NCI-H526 (cell line): Measurements from ENCODE around the gene CDC5L.
"Not testable (repeated sequence)": the region's sequence is repeated elsewhere in the genome, so short reads cannot be mapped to it uniquely, and the experiment has no call there.

ENCODE experiments used
- DNase-seq, 2 experiments: peaks; one replicate each; lab custom pipeline; 2025; lab: John Stamatoyannopoulos, UW

CDC5L gene

DNA sequence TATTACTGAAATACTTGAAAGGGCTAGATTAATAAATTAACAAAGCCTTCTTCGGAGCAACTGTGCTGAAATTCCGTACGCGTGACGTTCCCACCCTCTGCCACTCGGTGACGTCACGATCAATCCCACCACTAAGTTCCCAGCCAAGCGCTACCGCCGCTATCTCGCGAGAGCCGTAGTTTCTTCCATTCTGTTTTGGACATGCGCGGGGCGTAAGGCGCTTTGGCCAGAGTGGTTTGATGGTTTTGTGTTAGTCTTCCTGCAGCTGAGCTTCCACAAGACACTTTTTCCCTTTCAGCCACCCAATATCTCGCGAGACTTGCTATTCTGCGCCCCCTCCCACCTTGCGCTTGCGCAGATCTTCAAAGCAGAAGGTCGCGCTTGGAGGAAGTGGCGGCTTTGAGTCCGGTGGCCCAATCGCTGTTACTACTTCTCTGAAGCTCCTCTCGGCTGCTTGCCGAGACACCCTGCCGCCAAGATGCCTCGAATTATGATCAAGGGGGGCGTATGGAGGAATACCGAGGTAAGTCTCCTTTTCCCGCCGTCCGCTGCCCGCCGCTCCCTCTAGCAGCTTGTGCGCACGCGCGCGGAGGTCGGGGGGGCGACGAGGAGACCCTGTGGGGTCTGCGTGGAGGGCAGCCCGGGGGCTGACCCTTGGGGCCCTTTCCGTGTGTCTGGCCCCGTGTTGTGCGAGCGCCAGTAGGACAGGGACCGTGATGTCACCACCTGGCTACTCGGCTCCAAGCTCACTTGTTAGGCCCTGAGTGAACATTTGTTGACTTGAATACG, at the start of gene CDC5L:
TSS of gene CDC5L (plus strand) at position 361 of the 789 bp plus-strand sequence. CDS start at position 479, 118 bp downstream.
- DNase-seq, result peak; percentile 99

DNA sequence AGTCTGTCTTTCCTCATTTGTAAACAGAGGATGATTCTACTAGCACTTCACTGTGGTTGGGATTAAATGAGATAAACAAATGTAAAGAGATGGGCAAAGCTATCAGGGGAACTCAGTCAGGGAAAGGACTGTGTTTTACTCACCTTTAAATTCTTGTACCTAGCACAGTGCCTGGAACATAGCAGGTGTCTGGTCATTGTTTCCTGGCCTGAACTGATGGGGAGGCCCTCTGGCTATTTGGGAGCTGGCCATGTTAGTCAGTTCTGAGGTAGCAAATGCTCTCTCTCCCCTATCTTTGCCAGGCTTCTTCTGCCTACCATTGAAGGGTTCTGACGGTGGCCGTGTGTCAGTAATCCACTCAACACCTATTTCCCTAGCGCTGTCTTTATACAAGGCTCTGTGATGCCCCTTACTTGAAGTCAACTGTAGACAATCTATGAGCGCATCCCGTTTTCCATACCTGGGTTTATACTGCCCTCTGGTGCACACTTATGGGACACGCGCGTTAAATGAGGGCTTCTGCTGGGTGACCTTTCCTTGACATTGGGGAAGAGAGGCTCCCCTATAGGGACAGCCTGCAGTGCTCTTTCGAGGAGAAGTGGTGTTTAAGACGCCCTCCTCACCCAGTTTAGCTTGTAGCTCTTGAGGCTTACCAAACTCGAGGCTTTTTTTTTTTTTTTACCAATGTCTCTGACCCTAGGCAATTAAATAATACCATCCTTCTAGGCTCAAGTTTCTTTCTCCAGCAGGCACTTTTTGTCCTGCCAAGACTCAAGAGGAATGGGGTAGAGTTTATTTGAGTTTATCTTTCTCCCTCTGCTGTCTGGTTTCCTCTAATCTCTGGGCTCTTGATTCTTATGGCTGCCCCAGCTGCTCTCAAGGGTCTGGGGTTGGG, 49.0 kb upstream of the CDC5L start:
- peak; percentile 48 to 83 for DNase-seq

DNA sequence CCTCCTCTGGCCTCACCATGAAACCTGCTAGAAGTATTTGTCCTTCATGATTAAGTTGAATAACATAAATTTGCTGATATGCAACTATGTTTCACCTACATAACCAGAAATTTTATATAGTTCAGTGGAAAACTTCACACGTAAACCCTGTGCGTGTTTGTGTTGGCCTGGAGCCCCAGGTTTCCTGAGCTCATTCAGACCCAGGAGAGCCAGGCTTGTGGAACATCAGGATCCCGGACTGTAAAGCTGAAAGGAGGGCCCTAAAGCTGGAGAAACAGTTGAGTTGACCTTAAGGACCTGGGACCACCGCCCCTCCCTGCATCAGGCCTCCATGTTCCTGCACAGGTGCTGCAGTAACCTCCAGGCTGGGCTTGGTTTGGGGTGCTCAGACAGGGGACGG, 48.2 kb upstream of the CDC5L start:
- DNase-seq, result no peak

DNA sequence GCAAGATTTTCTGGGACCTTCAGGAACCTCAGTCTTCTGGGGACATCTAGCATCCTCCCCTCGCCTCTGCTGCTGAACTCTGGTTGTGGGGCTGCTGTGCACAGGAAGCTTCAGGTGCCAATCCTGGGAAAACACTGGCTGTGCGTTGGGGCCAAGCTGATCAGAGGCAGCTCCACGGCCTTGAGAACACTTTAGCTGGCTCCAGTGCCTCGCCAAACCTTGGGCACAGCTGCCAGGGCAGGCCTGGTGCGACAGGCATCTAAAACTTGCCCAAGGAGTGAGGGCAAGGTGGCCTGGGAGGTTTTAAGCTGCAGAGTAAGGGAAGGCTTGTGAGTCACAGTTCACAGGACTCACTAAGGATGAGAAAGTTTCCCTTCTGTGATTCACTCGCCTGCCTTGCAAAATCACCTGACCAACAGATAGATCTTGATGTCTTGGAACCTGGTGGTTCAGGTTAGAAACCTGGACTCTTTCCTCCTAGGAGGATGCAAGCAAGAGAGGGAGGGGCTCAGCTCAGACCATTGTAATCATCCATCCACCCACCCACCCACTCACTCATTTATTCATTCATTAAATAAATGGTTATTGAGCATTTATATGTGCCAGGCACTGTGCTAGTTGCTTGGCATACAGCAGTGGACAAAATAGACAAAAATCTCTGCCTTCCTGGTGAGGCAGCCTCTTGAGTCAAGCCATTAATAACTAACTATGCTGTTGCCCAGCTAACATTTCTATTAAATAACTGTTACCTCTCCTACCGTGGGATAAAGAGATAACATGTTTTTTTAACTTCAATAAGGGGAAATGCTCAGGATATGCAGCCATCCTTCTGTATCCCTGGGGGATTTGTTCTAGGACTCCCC, 47.5 kb upstream of the CDC5L start:
- no peak for DNase-seq

DNA sequence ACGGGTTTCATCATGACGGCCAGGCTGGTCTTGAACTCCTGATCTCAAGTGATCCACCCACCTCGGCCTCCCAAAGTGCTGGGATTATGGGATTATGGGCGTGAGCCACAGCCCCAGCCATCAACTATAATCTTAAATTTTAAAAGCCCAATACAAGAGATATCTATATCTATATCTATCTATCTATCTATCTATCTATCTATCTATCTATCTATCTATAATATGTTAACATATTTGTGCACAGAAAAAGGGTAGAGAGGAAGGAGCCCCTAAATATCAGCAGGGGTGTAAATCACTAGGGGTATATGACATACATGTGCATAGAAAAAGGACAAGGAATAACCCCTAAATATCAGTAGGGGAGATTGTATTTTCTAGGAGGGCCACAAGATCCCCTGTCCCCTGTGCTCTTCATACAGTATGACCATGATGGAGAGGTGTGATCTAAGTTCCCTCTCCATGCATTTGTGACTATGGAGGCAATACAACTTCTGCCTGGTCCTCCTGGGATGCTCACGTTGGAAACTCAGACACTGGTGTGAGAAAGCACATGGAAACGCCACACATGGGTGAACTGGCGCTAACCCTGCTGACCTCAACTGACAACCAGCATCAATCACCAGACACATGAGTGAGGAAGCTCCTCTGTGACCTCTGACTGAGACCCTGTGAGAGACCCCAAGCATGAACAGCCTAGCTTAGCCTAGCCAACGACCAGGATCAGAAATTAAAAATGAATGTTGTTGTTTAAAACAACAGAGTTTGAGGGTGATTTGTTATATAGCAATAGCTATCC, 46.2 kb upstream of the CDC5L start:
- DNase-seq, result no peak

DNA sequence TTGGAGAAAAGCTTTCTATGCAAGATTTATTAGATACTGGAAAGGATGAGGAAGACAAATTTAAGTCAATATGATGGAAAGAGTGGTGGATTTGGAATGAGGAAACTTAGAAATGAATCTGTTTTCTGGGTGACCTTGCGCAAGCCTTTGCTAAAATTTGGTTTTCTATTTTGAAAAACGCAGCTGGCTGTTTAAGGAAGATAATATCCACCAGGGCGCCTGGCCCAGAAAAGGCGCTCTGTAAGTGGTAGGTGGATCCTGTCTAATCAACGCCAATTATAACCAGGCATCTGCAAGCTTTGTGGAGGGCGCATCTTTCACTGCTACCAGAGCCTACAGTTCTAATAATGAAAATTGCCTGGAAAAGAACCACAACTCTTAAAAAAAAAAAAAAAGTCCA, 45.5 kb upstream of the CDC5L start:
- DNase-seq, result no peak

DNA sequence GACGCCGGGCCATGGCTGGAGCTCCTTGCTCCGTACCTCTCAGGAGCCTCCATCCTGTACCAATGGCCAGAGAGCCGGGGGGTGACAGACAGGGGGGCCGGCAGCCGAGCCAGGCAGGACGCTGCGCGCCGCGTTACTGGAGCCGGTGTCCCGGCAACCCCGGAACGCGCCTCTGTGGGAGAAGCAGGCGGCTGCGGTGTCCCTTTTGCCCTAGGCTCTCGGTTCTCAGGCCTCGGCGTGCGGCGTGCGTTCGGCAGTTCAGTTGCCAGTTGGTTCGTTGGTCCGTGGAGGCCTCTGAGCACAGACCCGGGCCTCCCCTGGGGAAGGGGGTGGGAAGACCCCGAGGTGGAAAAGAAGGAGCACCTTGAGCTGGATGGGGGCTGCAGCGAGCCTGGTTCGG, 45.0 kb upstream of the CDC5L start, which contains the start of gene SPATS1:
TSS of gene SPATS1 (plus strand) at position 162 of the 400 bp plus-strand sequence. CDS start 446 bp downstream, outside the sequence.
- DNase-seq, result no peak

DNA sequence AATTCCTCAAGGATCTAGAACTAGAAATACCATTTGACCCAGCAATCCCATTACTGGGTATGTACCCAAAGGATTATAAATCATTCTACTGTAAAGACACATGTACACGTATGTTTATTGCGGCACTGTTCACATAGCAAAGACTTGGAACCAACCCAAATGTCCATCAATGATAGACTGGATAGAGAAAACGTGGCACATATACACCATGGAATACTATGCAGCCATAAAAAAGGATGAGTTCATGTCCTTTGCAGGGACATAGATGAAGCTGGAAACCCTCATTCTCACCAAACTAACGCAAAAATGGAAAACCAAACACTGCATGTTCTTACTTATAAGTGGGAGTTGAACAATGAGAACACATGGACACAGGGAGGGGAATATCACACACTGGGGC, 40.7 kb upstream of the CDC5L start:
- DNase-seq, result not testable (repeated sequence)

DNA sequence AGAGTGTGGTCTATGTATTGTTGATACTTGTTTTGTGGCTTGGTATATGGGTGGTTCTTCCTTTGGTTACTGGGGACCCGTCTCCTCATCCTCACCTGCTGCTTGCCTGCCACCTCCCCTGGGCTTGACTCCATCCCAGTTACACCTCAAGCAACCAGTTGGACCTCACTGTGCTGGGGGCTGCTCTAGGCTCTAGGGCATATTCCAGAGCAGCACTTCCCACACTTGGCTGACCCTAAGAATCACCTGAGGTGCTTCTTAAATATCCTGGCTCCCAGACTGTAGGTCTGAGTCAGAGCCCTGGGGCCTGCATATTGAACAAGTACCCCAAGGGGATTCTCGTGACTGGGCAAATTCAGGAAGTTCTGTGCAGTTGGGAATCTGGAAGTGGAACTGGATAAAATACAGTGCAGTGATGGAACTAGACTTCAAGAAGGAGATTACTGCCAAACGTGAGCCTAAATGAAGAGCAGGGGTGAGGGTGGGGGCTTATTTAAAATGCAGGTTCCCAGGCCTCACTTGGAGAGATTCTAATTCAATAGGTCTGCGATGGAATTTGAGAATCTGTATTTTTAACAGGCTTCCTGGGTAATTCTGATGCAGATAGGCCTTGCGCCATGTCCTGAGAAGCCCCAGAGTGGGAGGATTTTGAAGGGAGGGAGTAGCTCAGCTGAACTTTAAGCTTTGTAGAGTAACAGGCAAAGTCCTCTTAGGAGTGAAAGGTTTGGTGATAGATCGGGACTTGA, 37.4 kb upstream of the CDC5L start:
- no peak for DNase-seq

DNA sequence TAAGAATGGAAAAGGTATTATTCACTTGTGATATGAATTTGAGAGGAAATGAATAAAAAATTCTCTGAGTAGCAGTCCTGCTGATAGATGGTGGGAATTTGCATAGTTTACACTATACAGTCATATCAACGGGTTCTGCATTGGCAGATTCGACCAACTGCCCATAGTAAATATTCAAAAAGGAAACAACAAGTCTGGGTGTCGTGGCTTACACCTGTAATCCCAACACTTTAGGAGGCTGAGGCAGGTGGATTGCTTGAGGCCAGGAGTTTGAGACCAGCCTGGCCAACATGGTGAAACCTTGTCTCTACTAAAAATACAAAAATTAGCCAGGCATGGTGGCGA, 36.9 kb upstream of the CDC5L start:
- peak; percentile 20 to 40 for DNase-seq

DNA sequence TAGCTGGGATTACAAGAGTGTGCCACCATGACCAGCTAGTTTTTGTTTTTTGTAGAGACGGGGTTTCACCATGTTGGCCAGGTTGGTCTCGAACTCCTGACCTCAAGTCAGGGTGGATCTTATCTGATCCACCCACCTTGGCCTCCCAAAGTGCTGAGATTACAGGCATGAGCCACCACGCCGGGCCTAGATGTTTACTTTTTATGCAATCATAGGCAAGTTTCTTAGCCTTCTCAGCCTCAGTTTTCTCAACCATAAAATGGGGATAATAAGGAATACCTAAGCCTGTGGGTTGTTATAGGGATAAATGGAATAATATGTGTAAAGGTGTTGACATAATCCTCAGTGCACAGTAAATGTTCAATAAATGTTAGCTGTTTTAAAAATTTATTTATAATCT, 35.2 kb upstream of the CDC5L start:
- DNase-seq, result no peak

DNA sequence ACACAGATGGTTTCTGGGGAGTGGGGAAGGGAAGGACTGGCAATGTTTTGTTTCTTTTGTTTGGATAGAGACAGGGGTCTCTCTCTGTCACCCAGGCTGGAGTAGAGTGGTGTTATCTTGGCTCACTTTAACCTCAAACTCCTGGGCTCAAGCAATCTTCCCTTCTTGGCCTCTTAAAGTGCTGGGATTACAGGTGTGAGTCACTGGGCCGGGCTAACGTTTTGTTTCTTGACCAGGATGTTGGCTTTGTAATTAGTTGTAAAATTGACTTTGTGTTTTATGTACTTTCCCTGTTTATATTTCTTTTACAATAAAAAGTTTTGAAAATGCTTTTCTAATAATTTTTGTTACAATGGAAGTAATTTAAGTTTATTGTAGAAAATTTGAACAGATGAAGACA, 34.2 kb upstream of the CDC5L start:
- DNase-seq, result no peak

DNA sequence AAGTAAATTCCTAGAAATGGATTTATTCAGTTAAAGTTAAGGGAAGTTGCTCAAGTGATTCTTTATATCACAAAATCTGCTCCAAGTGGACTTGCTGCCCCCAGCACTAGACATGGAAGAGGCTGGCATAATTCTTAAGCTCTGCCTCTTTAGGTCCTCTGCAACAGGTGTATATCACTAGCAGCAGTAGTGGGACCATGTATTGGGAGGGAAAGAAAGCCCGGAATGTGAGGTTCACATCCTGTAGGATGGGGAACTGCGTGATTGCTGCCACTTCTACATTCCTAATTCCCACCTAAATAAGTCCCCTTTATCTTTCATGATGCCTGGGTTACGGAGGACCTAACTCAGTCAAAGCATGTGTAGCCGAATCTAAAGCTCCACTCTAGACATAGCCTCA, 31.9 kb upstream of the CDC5L start:
- DNase-seq, result no peak

DNA sequence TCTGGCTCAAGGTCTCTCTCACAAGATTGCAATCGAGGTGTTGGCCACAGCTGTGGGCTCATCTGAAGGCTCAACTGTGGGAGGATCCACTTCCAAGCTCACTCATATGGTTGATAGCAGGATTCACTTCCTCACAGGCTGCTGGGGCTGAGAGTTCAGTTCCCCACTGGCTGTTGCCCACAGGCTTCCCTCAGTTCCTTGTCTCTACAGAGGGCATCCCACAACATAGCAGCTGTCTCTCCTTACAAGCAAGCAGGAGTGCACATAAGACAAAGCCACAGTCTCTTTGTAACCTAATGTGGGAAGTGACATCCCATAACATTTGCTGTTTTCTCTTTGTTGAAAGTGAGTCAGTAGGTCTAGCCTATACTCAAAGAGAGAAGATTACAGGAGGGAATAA, 31.0 kb upstream of the CDC5L start:
- DNase-seq, result no peak

DNA sequence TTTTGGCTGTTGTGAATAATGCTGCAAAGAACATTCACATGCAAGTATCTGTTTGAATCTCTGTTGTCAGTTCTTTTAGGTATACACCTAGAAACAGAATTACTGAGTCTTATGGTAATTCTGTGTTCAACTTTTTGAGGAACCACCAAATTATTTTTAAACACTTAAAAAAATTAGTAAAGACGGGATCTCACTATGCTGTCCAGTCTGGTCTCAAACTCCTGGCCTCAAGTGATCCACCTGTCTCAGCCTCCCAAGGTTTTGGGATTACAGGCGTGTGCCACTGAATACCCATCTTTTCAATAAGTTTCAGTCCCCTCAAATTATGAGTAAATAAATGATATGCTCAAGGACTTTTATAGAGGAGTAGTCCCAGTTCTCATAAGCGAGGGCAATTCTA, 27.5 kb upstream of the CDC5L start:
- DNase-seq, result no peak

DNA sequence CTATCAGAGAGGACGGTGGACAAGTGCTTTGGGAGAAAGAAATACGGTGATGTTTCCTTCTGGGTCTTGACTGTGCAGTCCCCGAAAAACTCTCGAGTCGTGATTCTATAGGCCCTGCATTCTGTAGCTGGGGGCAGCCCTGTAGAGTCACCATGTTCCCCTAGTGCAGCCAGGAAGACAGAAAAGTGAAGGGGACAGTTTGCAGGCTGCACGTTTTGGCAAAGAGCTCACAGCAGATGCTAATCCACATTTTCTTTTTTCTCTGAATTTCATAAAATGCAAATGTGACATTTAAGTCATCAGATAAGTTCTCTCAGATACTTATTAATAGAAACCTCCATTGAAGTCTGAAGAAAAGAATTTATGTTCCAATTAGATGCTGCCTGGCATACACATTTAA, 25.6 kb upstream of the CDC5L start:
- DNase-seq, result no peak

DNA sequence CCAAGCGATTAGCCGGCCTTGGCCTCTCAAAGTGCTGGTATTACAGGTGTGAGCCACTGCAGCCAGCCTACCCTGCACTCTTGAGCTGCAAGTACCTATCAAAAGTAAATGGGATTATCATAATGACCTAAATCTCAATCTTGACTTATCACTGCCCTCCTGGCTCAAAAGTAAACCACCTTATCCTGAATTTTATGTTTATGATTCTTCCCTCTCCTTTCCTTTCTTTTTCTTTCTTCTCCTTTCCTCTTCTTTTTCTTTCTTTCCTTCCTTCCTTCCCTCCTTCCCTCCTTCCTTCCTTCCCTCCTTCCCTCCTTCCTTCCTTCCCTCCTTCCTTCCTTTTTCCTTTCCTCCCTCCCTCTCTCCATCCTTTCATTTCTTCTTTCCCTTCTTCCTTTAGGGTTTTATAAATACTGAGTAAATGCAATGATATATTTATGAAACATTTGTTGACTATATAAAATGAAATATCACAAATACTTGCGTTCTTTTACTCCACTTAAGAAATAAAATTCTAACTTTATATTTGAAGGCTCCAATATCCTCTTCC, 24.1 kb upstream of the CDC5L start:
- no peak for DNase-seq

DNA sequence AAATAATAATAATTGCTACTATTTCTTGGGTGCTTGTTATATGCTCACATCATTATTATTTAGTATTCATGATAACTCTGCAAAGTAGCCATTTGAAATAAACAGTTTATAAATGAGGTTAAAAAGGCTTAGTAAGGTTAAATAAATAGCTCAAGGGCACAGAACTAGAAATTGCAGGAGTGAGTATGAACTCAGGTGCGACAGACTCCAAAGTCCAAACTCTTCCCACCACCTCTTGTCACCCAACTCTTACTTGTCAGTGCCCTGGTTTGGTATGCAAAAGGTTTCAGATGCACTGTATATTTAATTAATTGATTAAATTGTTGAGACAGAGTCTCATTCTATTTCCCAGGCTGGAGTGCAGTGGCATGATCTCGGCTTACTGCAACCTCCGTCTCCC, 20.7 kb upstream of the CDC5L start:
- DNase-seq, result no peak

DNA sequence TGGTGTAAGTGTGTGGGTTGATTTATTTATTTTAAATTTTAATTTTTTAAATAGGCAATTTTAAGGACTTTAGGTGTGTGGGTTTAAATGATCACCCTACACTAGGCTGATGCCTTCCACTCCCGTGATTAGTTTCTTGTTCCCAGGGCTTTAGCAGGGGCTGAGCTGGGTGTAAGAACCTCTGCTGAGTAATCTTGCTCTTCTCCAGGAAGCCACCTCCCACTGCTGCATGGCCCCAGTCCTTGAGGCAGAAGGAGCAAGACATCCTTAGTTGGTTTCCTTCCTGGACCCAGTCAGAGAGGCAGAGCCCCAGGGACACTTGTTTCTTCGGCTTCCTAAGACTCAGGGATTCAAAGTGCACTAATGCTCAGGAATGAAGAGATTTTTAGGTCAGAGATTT, 19.8 kb upstream of the CDC5L start:
- no peak for DNase-seq

DNA sequence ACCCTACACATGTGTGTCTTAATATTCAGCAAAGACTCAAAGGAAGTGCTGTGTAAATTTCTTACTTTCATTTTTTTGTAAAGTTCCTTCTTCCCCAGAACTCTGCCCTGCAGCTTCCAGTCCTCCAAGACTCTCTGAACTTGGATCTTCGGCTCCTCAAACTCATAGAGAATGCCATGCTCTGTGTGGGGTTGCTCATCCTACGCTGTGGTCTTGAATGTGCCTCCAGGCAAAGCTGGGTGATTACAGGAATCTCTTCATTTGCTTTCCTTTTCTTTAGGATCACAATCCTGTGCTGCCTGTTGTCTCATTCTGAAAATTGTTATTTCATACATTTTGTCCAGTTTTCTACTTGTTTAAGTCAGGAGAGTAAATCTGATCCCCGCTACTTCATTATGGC, 14.5 kb upstream of the CDC5L start:
- no peak for DNase-seq
